DLD1 (cell line): ENCODE results near the gene SEMA4B.

Source experiments
- in situ Hi-C: cut with HindIII; loops from 2 replicates; pipeline ENCODE4 v1.10.0; 2017; ENCODE audit warnings: low sequenced_read_pairs

Gene SEMA4B

GRCh38 chr15:90223441-90224165 lies 22.5 kb downstream of the SEMA4B start:
- in situ Hi-C loops, result no loop called here

- in situ Hi-C loops, result no loop called here
These were observed 23.9 kb downstream of the SEMA4B start for GRCh38 chr15:90225047-90225446.

- in situ Hi-C loops, result no loop called here
These were observed 24.5 kb downstream of the SEMA4B start for GRCh38 chr15:90225504-90226234.

GRCh38 chr15:90227336-90227735 lies 26.2 kb downstream of the SEMA4B start:
- in situ Hi-C loops, result no loop called here

- in situ Hi-C loops, result no loop called here
These were observed 27.0 kb downstream of the SEMA4B start for GRCh38 chr15:90227816-90228772.

- in situ Hi-C loops, result no loop called here
These were observed 27.8 kb downstream of the SEMA4B start for GRCh38 chr15:90228960-90229359.

GRCh38 chr15:90230071-90230494 lies 29.0 kb downstream of the SEMA4B start:
- in situ Hi-C loops, result no loop called here

- in situ Hi-C loops, result no loop called here
These were observed 29.5 kb downstream of the SEMA4B start for GRCh38 chr15:90230610-90231009.

GRCh38 chr15:90231028-90232017 lies 30.2 kb downstream of the SEMA4B start:
- in situ Hi-C loops, result no loop called here

- in situ Hi-C loops, result no loop called here
These were observed 31.1 kb downstream of the SEMA4B start for GRCh38 chr15:90232196-90232595.

- in situ Hi-C loops, result no loop called here
These were observed 31.8 kb downstream of the SEMA4B start for GRCh38 chr15:90232941-90233386.

GRCh38 chr15:90233387-90234095 lies 32.4 kb downstream of the SEMA4B start, which contains the start of gene CIB1:
TSS of gene CIB1 (minus strand) at chr15:90233941. CDS start at chr15:90233885, 56 bp downstream.
- in situ Hi-C loops, result no loop called here

GRCh38 chr15:90234096-90234988 lies 33.2 kb downstream of the SEMA4B start, which contains the start of gene GDPGP1:
TSS of gene GDPGP1 (plus strand) at chr15:90234209. CDS start at chr15:90240909, 6,700 bp downstream.
- in situ Hi-C loops, result no loop called here

GRCh38 chr15:90239371-90239770 lies 38.2 kb downstream of the SEMA4B start:
- in situ Hi-C loops, result no loop called here

GRCh38 chr15:90240856-90241255 lies 39.7 kb downstream of the SEMA4B start:
- in situ Hi-C loops, result no loop called here

GRCh38 chr15:90241343-90242192 lies 40.4 kb downstream of the SEMA4B start:
- in situ Hi-C loops, result no loop called here
